Naive thymus-derived CD4-positive, alpha-beta T cell (primary cell): ENCODE data around the gene AP3B1. TPM values are rescaled to one million over a fixed set of nuclear protein-coding genes. Genes with fewer than 3 reads are reported as not detected.

Source experiments
- ATAC-seq: fragments of 150-1000 bp; cut with Tn5 transposase; 2 replicates; pipeline ENCODE4 v1.10.0; 2021; ENCODE audit warnings: mild to moderate bottlenecking, moderate library complexity
- CTCF ChIA-PET: fragments of 350-600 bp; sonication (Branson Sonifier 250); formaldehyde crosslinking; loops from one replicate; lab custom pipeline; 2021; ENCODE audit warnings: antibody characterized with exemption; lab: Charles Lee
- POLR2A ChIA-PET: fragments of 350-600 bp; sonication (Branson Sonifier 250); formaldehyde crosslinking; loops from one replicate; lab custom pipeline; 2021; ENCODE audit warnings: antibody characterized with exemption, inconsistent platforms; lab: Charles Lee
- DNase-seq, 9 donors: peaks; one replicate each; pipeline versions ENCODE4 v3.0.0 to v3.0.0-alpha.2; 2020 to 2022; ENCODE audit warnings: mixed read lengths in 1 of 9
- H3K27ac ChIP-seq: one replicate; pipeline ENCODE4 v1.7.0; 2013; ENCODE audit warnings: mild to moderate bottlenecking, low read depth, low read length, moderate library complexity
- H3K27me3 ChIP-seq, 2 donors: one replicate each; pipeline ENCODE4 v1.7.0; 2013; ENCODE audit warnings: low read length in 2 of 2, mild to moderate bottlenecking in 2 of 2, moderate library complexity in 2 of 2; ENCODE audit not compliant: control insufficient read depth in 2 of 2, insufficient read depth in 2 of 2
- H3K36me3 ChIP-seq, 3 experiments: 1 replicate in 2 of 3; 2 replicates in 1 of 3; pipeline ENCODE4 v1.7.0; 2013; ENCODE audit warnings: low read length in 3 of 3, mild to moderate bottlenecking in 3 of 3, moderate library complexity in 1 of 3; ENCODE audit not compliant: insufficient read depth in 3 of 3, control insufficient read depth in 2 of 3
- H3K4me1 ChIP-seq, 2 donors: one replicate each; pipeline ENCODE4 v1.7.0; 2013; ENCODE audit warnings: low read length in 2 of 2, mild to moderate bottlenecking in 2 of 2, moderate library complexity in 1 of 2; ENCODE audit not compliant: control insufficient read depth in 2 of 2, insufficient read depth in 2 of 2
- H3K4me3 ChIP-seq: 2 replicates; pipeline ENCODE4 v1.7.0; 2013; ENCODE audit warnings: mild to moderate bottlenecking, low read length
- H3K9me3 ChIP-seq, 3 experiments: 1 replicate in 2 of 3; 2 replicates in 1 of 3; pipeline ENCODE4 v1.7.0; 2013; ENCODE audit warnings: low read length in 3 of 3; ENCODE audit not compliant: control insufficient read depth in 2 of 3
- H3K27ac Mint-ChIP-seq, 9 donors: one replicate each; pipeline ENCODE4 v1.8.0; 2020 to 2022; ENCODE audit warnings: mixed read lengths in 9 of 9, mild to moderate bottlenecking in 8 of 9, moderate library complexity in 5 of 9, inconsistent platforms in 2 of 9
- H3K27me3 Mint-ChIP-seq, 5 donors: one replicate each; pipeline ENCODE4 v1.8.0; 2021 to 2022; ENCODE audit warnings: mixed read lengths in 5 of 5, mild to moderate bottlenecking in 1 of 5
- H3K36me3 Mint-ChIP-seq, 5 donors: one replicate each; pipeline ENCODE4 v1.8.0; 2020 to 2022; ENCODE audit warnings: mixed read lengths in 5 of 5, mild to moderate bottlenecking in 3 of 5, inconsistent platforms in 1 of 5
- H3K4me1 Mint-ChIP-seq, 7 donors: one replicate each; pipeline ENCODE4 v1.8.0; 2020 to 2022; ENCODE audit warnings: mixed read lengths in 7 of 7, mild to moderate bottlenecking in 3 of 7, inconsistent platforms in 1 of 7
- H3K4me3 Mint-ChIP-seq, 10 donors: one replicate each; pipeline ENCODE4 v1.8.0; 2020 to 2022; ENCODE audit warnings: mild to moderate bottlenecking in 10 of 10, mixed read lengths in 10 of 10, moderate library complexity in 6 of 10, inconsistent platforms in 2 of 10
- H3K9me3 Mint-ChIP-seq, 11 donors: one replicate each; pipeline ENCODE4 v1.8.0; 2020 to 2022; ENCODE audit warnings: mixed read lengths in 11 of 11, mild to moderate bottlenecking in 4 of 11, inconsistent platforms in 1 of 11, moderate library complexity in 1 of 11
- intact Hi-C, 2 donors: fragments of 100-400 bp; cut with micrococcal nuclease; formaldehyde crosslinking; loops; one replicate each; pipeline ENCODE4 v1.15.1; 2023
- polyA plus RNA-seq, 2 donors: library from polyadenylated mRNA; unstranded; fragments of 300-500 nt; fragmentation: Illumina TruSeq; gene quantifications; one replicate each; pipeline ENCODE4 v1.2.3, GENCODE V29; 2021
- total RNA-seq, 6 experiments: library from RNA in 5 of 6; stranded (reverse) in 5 of 6; gene quantifications; 1 replicate in 5 of 6; 2 replicates in 1 of 6; pipeline ENCODE4 v1.2.3 and lab custom pipeline; 2021 to 2026

The AP3B1 gene
- total and polyA plus RNA-seq, 7 experiments from 2014 or later, result 28.3 to 45.0 (median 32.8) TPM

- no peaks in the 10 kb centered on the region for H3K36me3 ChIP-seq
- CTCF ChIA-PET, result no interaction called here
- no peak overlapping the region for H3K27ac ChIP-seq
- peaks cover 9 to 20% (median 13%) of the 10 kb centered on the region in 7 donors for H3K4me1 Mint-ChIP-seq
- no peak for DNase-seq
- no peak overlapping the region for H3K27ac Mint-ChIP-seq
- H3K9me3 ChIP-seq, result no peaks in the 10 kb centered on the region
- no peak overlapping the region for H3K4me3 ChIP-seq
- no peak for ATAC-seq
- POLR2A ChIA-PET, result interaction anchor here (0.6 kb wide), 1 partner anchor 42 kb away, joined by 5 read pairs; no protein-coding TSS in a partner anchor
- H3K4me3 Mint-ChIP-seq, result no peak overlapping the region
- H3K36me3 Mint-ChIP-seq, result no peaks in the 10 kb centered on the region
- intact Hi-C loops, result loop anchor here in 1 of 2 donors (5.0 kb wide), 1 partner anchor 329 kb away; no protein-coding TSS in a partner anchor
- peaks cover 0 to 6% of the 10 kb centered on the region in 2 donors for H3K27me3 ChIP-seq
- H3K9me3 Mint-ChIP-seq, result peaks cover 0 to 5% (median 0%) of the 10 kb centered on the region in 11 donors
- H3K27me3 Mint-ChIP-seq, result peaks cover 49 to 79% (median 65%) of the 10 kb centered on the region in 5 donors
- peaks cover 6% of the 10 kb centered on the region in 2 donors for H3K4me1 ChIP-seq
These were observed 323.6 kb downstream of the AP3B1 start for GRCh38 chr5:77970891-77971290.

- Histone ChIP-seq H3K9me3 (no peaks in the 10 kb centered on the region), H3K4me3 (no peak overlapping the region), H3K36me3 (no peaks in the 10 kb centered on the region), H3K4me1 (no peaks in the 10 kb centered on the region), H3K27me3 (no peaks in the 10 kb centered on the region), H3K27ac (no peak overlapping the region)
- CTCF ChIA-PET, result no interaction called here
- no peak for DNase-seq
- peaks cover 33 to 45% (median 34%) of the 10 kb centered on the region in 5 donors for H3K27me3 Mint-ChIP-seq
- peaks cover 0 to 5% (median 0%) of the 10 kb centered on the region in 11 donors for H3K9me3 Mint-ChIP-seq
- no peak overlapping the region for H3K27ac Mint-ChIP-seq
- H3K4me1 Mint-ChIP-seq, result peaks cover 3 to 21% (median 11%) of the 10 kb centered on the region in 7 donors
- H3K36me3 Mint-ChIP-seq, result no peaks in the 10 kb centered on the region
- intact Hi-C loops, result no loop called here
- POLR2A ChIA-PET, result no interaction called here
- H3K4me3 Mint-ChIP-seq, result no peak overlapping the region
- no peak for ATAC-seq
These were observed 330.7 kb downstream of the AP3B1 start for GRCh38 chr5:77963795-77964194.

GRCh38 chr5:77960863-77961396 lies 333.6 kb downstream of the AP3B1 start:
- H3K27me3 Mint-ChIP-seq, result peaks cover 37 to 55% (median 50%) of the 10 kb centered on the region in 5 donors

GRCh38 chr5:77960305-77960704 lies 334.2 kb downstream of the AP3B1 start:
- Histone ChIP-seq H3K27ac (no peak overlapping the region), H3K27me3 (no peaks in the 10 kb centered on the region), H3K4me3 (no peak overlapping the region), H3K36me3 (no peaks in the 10 kb centered on the region), H3K9me3 (no peaks in the 10 kb centered on the region), H3K4me1 (peaks cover 0 to 4% of the 10 kb centered on the region in 2 donors)
- H3K27me3 Mint-ChIP-seq, result peaks cover 43 to 59% (median 50%) of the 10 kb centered on the region in 5 donors
- DNase-seq (no peak), ATAC-seq (no peak)
- CTCF ChIA-PET, result no interaction called here
- peak overlapping the region in 1 of 10 donors; percentile 52 for H3K4me3 Mint-ChIP-seq
- H3K36me3 Mint-ChIP-seq, result peaks cover 0 to 4% (median 0%) of the 10 kb centered on the region in 5 donors
- no peaks in the 10 kb centered on the region for H3K9me3 Mint-ChIP-seq
- H3K27ac Mint-ChIP-seq, result no peak overlapping the region
- POLR2A ChIA-PET, result no interaction called here
- intact Hi-C loops, result no loop called here
- peaks cover 3 to 37% (median 17%) of the 10 kb centered on the region in 7 donors for H3K4me1 Mint-ChIP-seq

More at GRCh38 chr5:77960863-77961396, 333.6 kb downstream of the AP3B1 start:
- no peak overlapping the region for H3K4me3 ChIP-seq
- ATAC-seq (no peak), DNase-seq (peak in 2 of 9 donors; percentile 26 to 40)
- intact Hi-C loops, result no loop called here
- ChIA-PET POLR2A (no interaction called here), CTCF (no interaction called here)
- H3K27ac ChIP-seq, result no peak overlapping the region
- Mint-ChIP-seq H3K27ac (no peak overlapping the region), H3K9me3 (no peaks in the 10 kb centered on the region), H3K36me3 (peaks cover 0 to 4% (median 0%) of the 10 kb centered on the region in 5 donors), H3K4me3 (no peak overlapping the region), H3K4me1 (peaks cover 3 to 37% (median 17%) of the 10 kb centered on the region in 7 donors)
- H3K4me1 ChIP-seq, result peaks cover 0 to 4% of the 10 kb centered on the region in 2 donors
- no peaks in the 10 kb centered on the region for H3K36me3 ChIP-seq
- no peaks in the 10 kb centered on the region for H3K27me3 ChIP-seq
- H3K9me3 ChIP-seq, result no peaks in the 10 kb centered on the region

GRCh38 chr5:77958642-77959330 lies 335.7 kb downstream of the AP3B1 start:
- Histone ChIP-seq H3K4me3 (no peak overlapping the region), H3K27ac (no peak overlapping the region), H3K4me1 (peaks cover 0 to 4% of the 10 kb centered on the region in 2 donors), H3K9me3 (no peaks in the 10 kb centered on the region), H3K27me3 (no peaks in the 10 kb centered on the region), H3K36me3 (no peaks in the 10 kb centered on the region)
- ChIA-PET CTCF (interaction anchor here (0.6 to 0.7 kb wide), 2 partner anchors 16 to 1591 kb away, joined by 3 read pairs; no protein-coding TSS in a partner anchor), POLR2A (no interaction called here)
- ATAC-seq (no peak), DNase-seq (no peak)
- peaks cover 41 to 63% (median 50%) of the 10 kb centered on the region in 5 donors for H3K27me3 Mint-ChIP-seq
- H3K4me1 Mint-ChIP-seq, result peaks cover 3 to 37% (median 17%) of the 10 kb centered on the region in 7 donors
- H3K9me3 Mint-ChIP-seq, result no peaks in the 10 kb centered on the region
- H3K4me3 Mint-ChIP-seq, result peak overlapping the region in 4 of 10 donors; percentile 11 to 52 (median 35)
- intact Hi-C loops, result no loop called here
- no peak overlapping the region for H3K27ac Mint-ChIP-seq
- peaks cover 0 to 4% (median 0%) of the 10 kb centered on the region in 5 donors for H3K36me3 Mint-ChIP-seq

- no peaks in the 10 kb centered on the region for H3K36me3 ChIP-seq
- H3K27ac ChIP-seq, result no peak overlapping the region
- Mint-ChIP-seq H3K4me1 (peaks cover 3 to 37% (median 17%) of the 10 kb centered on the region in 7 donors), H3K9me3 (no peaks in the 10 kb centered on the region), H3K4me3 (peak overlapping the region in 5 of 10 donors; percentile 11 to 52 (median 29)), H3K36me3 (peaks cover 0 to 4% (median 0%) of the 10 kb centered on the region in 5 donors), H3K27me3 (peaks cover 46 to 66% (median 55%) of the 10 kb centered on the region in 5 donors), H3K27ac (no peak overlapping the region)
- no peak overlapping the region for H3K4me3 ChIP-seq
- ChIA-PET CTCF (no interaction called here), POLR2A (no interaction called here)
- no peak for ATAC-seq
- H3K27me3 ChIP-seq, result no peaks in the 10 kb centered on the region
- peaks cover 0 to 4% of the 10 kb centered on the region in 2 donors for H3K4me1 ChIP-seq
- intact Hi-C loops, result no loop called here
- DNase-seq, result no peak
- H3K9me3 ChIP-seq, result no peaks in the 10 kb centered on the region
These were observed 336.5 kb downstream of the AP3B1 start for GRCh38 chr5:77957931-77958521.
